ENCODE data around the gene SEC23IP.
"Not testable (repeated sequence)": the region's sequence is repeated elsewhere in the genome, so short reads cannot be mapped to it uniquely, and the experiment has no call there.

Gene SEC23IP

DNA sequence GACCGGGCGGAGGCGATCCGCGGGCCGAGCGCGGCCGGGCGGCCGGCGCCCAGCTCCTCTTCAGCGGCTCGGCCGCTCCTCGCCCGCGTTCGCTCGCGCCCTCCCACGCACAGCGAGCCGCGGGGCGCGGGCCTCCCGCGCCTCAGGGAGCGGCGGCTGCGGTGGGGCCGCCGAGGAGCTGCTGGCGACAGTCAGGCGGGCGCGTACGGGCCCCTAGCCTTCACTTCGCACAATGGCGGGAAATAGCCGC lies 20.0 kb upstream of the SEC23IP start, which contains the start of gene MCMBP:
MCMBP (minus strand) TSS at position 234 of the 250 bp plus-strand sequence. CDS start 259 bp downstream, outside the sequence.
- no CpG with 5 or more reads among the region's 42 CpGs for WGBS (ENCODE audit: extremely low coverage, insufficient coverage, insufficient read length)
- H3K79me2 ChIP-seq (ENCODE audit: control insufficient read depth, insufficient read depth, low read length, poor library complexity), result peaks cover 25% of the 10 kb centered on the region
- H3K4me2 ChIP-seq (ENCODE audit: low read length), result peak within 1 kb of the TSS; percentile 100
- peak within 1 kb of the TSS; percentile 79 for H3K27ac ChIP-seq (ENCODE audit: low read depth, low read length)
- DNase-seq, result no peak
- H3K4me1 ChIP-seq (ENCODE audit: control insufficient read depth in 1 of 2, insufficient read depth in 2 of 2, low read length in 2 of 2), result no peaks in the 10 kb centered on the region
- H4K91ac ChIP-seq (ENCODE audit: low read depth, low read length), result peak within 1 kb of the TSS; percentile 95
- H3K4me3 ChIP-seq (ENCODE audit: low read depth, low read length), result peak within 1 kb of the TSS; percentile 89
- H3K4ac ChIP-seq (ENCODE audit: low read depth, low read length), result peak within 1 kb of the TSS; percentile 97
- peak within 1 kb of the TSS; percentile 89 for H2BK5ac ChIP-seq (ENCODE audit: low read depth, low read length, poor library complexity)
- H3K18ac ChIP-seq (ENCODE audit: low read length), result peak within 1 kb of the TSS; percentile 85
- peak within 1 kb of the TSS; percentile 55 for H4K12ac ChIP-seq (ENCODE audit: low read depth, low read length)
- H4K8ac ChIP-seq (ENCODE audit: low read depth, low read length), result peak within 1 kb of the TSS; percentile 80
- no peaks in the 10 kb centered on the region for H3K9me3 ChIP-seq (ENCODE audit: insufficient read depth, low read depth, low read length)
- no peak within 1 kb of the TSS for H3K23ac ChIP-seq (ENCODE audit: low read length)
- peak within 1 kb of the TSS; percentile 67 for H2BK120ac ChIP-seq (ENCODE audit: insufficient read depth, low read length, poor library complexity)
- H3K36me3 ChIP-seq (ENCODE audit: control insufficient read depth in 1 of 2, insufficient read depth in 2 of 2, low read length in 2 of 2), result no peaks in the 10 kb centered on the region
- peak within 1 kb of the TSS; percentile 94 for H3K9ac ChIP-seq (ENCODE audit: low read length)
- H3K14ac ChIP-seq (ENCODE audit: low read length), result peak within 1 kb of the TSS; percentile 85
- H2BK12ac ChIP-seq (ENCODE audit: low read length), result no peak within 1 kb of the TSS
- H3K27me3 ChIP-seq (ENCODE audit: insufficient read depth, low read length), result no peaks in the 10 kb centered on the region
- H2AFZ ChIP-seq (ENCODE audit: insufficient read depth, low read length, poor library complexity), result peak within 1 kb of the TSS; percentile 76
- H2AK5ac ChIP-seq (ENCODE audit: low read length), result peak within 1 kb of the TSS; percentile 36
- H3K79me1 ChIP-seq (ENCODE audit: low read length), result peaks cover 11% of the 10 kb centered on the region

GRCh38 chr10:119872860-119873681 lies 19.5 kb upstream of the SEC23IP start:
- Histone ChIP-seq H3K23ac (ENCODE audit: low read length) (no peak overlapping the region), H3K4me3 (ENCODE audit: low read depth, low read length) (peak overlapping the region; percentile 89), H2BK12ac (ENCODE audit: low read length) (no peak overlapping the region), H3K27ac (ENCODE audit: low read depth, low read length) (no peak overlapping the region), H3K27me3 (ENCODE audit: insufficient read depth, low read length) (no peaks in the 10 kb centered on the region), H3K79me2 (ENCODE audit: control insufficient read depth, insufficient read depth, low read length, poor library complexity) (peaks cover 24% of the 10 kb centered on the region), H2AFZ (ENCODE audit: insufficient read depth, low read length, poor library complexity) (peak overlapping the region; percentile 67), H3K79me1 (ENCODE audit: low read length) (peaks cover 11% of the 10 kb centered on the region), H3K9ac (ENCODE audit: low read length) (peak overlapping the region; percentile 79), H2BK120ac (ENCODE audit: insufficient read depth, low read length, poor library complexity) (peak overlapping the region; percentile 9), H4K91ac (ENCODE audit: low read depth, low read length) (no peak overlapping the region), H3K14ac (ENCODE audit: low read length) (peak overlapping the region; percentile 38), H2BK5ac (ENCODE audit: low read depth, low read length, poor library complexity) (peak overlapping the region; percentile 89), H3K18ac (ENCODE audit: low read length) (peak overlapping the region; percentile 2), H3K4ac (ENCODE audit: low read depth, low read length) (peak overlapping the region; percentile 5), H3K36me3 (ENCODE audit: control insufficient read depth in 1 of 2, insufficient read depth in 2 of 2, low read length in 2 of 2) (no peaks in the 10 kb centered on the region), H3K4me2 (ENCODE audit: low read length) (peak overlapping the region; percentile 100), H3K9me3 (ENCODE audit: insufficient read depth, low read depth, low read length) (no peaks in the 10 kb centered on the region), H4K12ac (ENCODE audit: low read depth, low read length) (peak overlapping the region; percentile 55), H3K4me1 (ENCODE audit: control insufficient read depth in 1 of 2, insufficient read depth in 2 of 2, low read length in 2 of 2) (no peaks in the 10 kb centered on the region), H4K8ac (ENCODE audit: low read depth, low read length) (peak overlapping the region; percentile 80), H2AK5ac (ENCODE audit: low read length) (no peak overlapping the region)
- DNase-seq, result peak; percentile 77 to 88
- no CpG with 5 or more reads among the region's 75 CpGs for WGBS (ENCODE audit: extremely low coverage, insufficient coverage, insufficient read length)

- no peak overlapping the region for H3K27ac ChIP-seq (ENCODE audit: low read depth, low read length)
- no peaks in the 10 kb centered on the region for H3K79me1 ChIP-seq (ENCODE audit: low read length)
- H3K23ac ChIP-seq (ENCODE audit: low read length), result no peak overlapping the region
- no peak overlapping the region for H3K4me2 ChIP-seq (ENCODE audit: low read length)
- H3K4ac ChIP-seq (ENCODE audit: low read depth, low read length), result no peak overlapping the region
- no peak overlapping the region for H2BK5ac ChIP-seq (ENCODE audit: low read depth, low read length, poor library complexity)
- no peak overlapping the region for H2AFZ ChIP-seq (ENCODE audit: insufficient read depth, low read length, poor library complexity)
- DNase-seq, result no peak
- no peak overlapping the region for H4K8ac ChIP-seq (ENCODE audit: low read depth, low read length)
- no peak overlapping the region for H3K9ac ChIP-seq (ENCODE audit: low read length)
- no peak overlapping the region for H3K4me3 ChIP-seq (ENCODE audit: low read depth, low read length)
- no peaks in the 10 kb centered on the region for H3K36me3 ChIP-seq (ENCODE audit: control insufficient read depth in 1 of 2, insufficient read depth in 2 of 2, low read length in 2 of 2)
- H3K18ac ChIP-seq (ENCODE audit: low read length), result no peak overlapping the region
- no peak overlapping the region for H2BK12ac ChIP-seq (ENCODE audit: low read length)
- no peaks in the 10 kb centered on the region for H3K79me2 ChIP-seq (ENCODE audit: control insufficient read depth, insufficient read depth, low read length, poor library complexity)
- no peak overlapping the region for H4K91ac ChIP-seq (ENCODE audit: low read depth, low read length)
- peaks cover 0 to 3% of the 10 kb centered on the region in 2 experiments for H3K4me1 ChIP-seq (ENCODE audit: control insufficient read depth in 1 of 2, insufficient read depth in 2 of 2, low read length in 2 of 2)
- no peak overlapping the region for H2AK5ac ChIP-seq (ENCODE audit: low read length)
- H3K27me3 ChIP-seq (ENCODE audit: insufficient read depth, low read length), result no peaks in the 10 kb centered on the region
- H3K14ac ChIP-seq (ENCODE audit: low read length), result no peak overlapping the region
- H3K9me3 ChIP-seq (ENCODE audit: insufficient read depth, low read depth, low read length), result no peaks in the 10 kb centered on the region
- no CpG with 5 or more reads among the region's 2 CpGs for WGBS (ENCODE audit: extremely low coverage, insufficient coverage, insufficient read length)
- H4K12ac ChIP-seq (ENCODE audit: low read depth, low read length), result no peak overlapping the region
- H2BK120ac ChIP-seq (ENCODE audit: insufficient read depth, low read length, poor library complexity), result no peak overlapping the region
These were observed 14.0 kb upstream of the SEC23IP start for GRCh38 chr10:119878524-119878923.

GRCh38 chr10:119883901-119884611 lies 8.5 kb upstream of the SEC23IP start:
- H2BK5ac ChIP-seq (ENCODE audit: low read depth, low read length, poor library complexity); H3K18ac ChIP-seq (ENCODE audit: low read length); H3K79me1 ChIP-seq (ENCODE audit: low read length); DNase-seq; H4K91ac ChIP-seq (ENCODE audit: low read depth, low read length); H3K27ac ChIP-seq (ENCODE audit: low read depth, low read length); H3K4me3 ChIP-seq (ENCODE audit: low read depth, low read length); H3K23ac ChIP-seq (ENCODE audit: low read length); H3K4ac ChIP-seq (ENCODE audit: low read depth, low read length); H3K14ac ChIP-seq (ENCODE audit: low read length); H3K27me3 ChIP-seq (ENCODE audit: insufficient read depth, low read length); H2BK12ac ChIP-seq (ENCODE audit: low read length); H3K9me3 ChIP-seq (ENCODE audit: insufficient read depth, low read depth, low read length); H2AFZ ChIP-seq (ENCODE audit: insufficient read depth, low read length, poor library complexity); H3K36me3 ChIP-seq (ENCODE audit: control insufficient read depth in 1 of 2, insufficient read depth in 2 of 2, low read length in 2 of 2); H3K4me2 ChIP-seq (ENCODE audit: low read length); H2BK120ac ChIP-seq (ENCODE audit: insufficient read depth, low read length, poor library complexity); H3K4me1 ChIP-seq (ENCODE audit: control insufficient read depth in 1 of 2, insufficient read depth in 2 of 2, low read length in 2 of 2); H3K9ac ChIP-seq (ENCODE audit: low read length); H4K12ac ChIP-seq (ENCODE audit: low read depth, low read length); H3K79me2 ChIP-seq (ENCODE audit: control insufficient read depth, insufficient read depth, low read length, poor library complexity); H2AK5ac ChIP-seq (ENCODE audit: low read length); H4K8ac ChIP-seq (ENCODE audit: low read depth, low read length): not testable (repeated sequence)
- no CpG with 5 or more reads among the region's 11 CpGs for WGBS (ENCODE audit: extremely low coverage, insufficient coverage, insufficient read length)

Measured in trophoblast cell (in vitro differentiated cells and primary cell).